CD4-positive, alpha-beta T cell treated with Interleukin-15 for 4 hours (primary cell): ENCODE data around the gene UBE2E1.
"Not testable (repeated sequence)": the region's sequence is repeated elsewhere in the genome, so short reads cannot be mapped to it uniquely, and the experiment has no call there.

ENCODE experiments used
- DNase-seq: peaks from one replicate; pipeline ENCODE4 v3.0.0-alpha.2; 2020; ENCODE audit warnings: low spot score

UBE2E1 gene

GRCh38 chr3:23881993-23882392 is 76.2 kb downstream of the UBE2E1 start:
- DNase-seq: not testable (repeated sequence)

GRCh38 chr3:23882487-23882918 is 76.7 kb downstream of the UBE2E1 start:
- no peak for DNase-seq

- DNase-seq: no peak
Observed at GRCh38 chr3:23884481-23884880, 78.7 kb downstream of the UBE2E1 start.

DNA sequence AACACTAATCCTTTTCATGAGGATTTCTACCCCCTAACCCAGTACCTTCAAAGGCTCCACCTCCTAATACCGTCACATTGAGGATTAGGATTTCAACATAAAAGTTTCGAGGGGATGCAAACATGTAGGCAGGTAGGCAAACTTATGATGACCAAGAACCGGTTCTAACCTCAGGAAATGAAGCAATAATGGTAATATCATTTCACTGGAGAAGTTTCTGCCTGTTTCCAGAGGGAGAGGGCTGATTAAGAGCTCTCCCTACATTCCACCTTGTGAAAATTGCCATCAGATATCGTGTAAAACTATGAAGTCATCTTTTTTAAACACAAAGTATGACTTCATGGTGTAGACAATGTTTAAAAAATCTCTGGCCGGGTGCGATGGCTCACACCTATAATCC is 79.5 kb downstream of the UBE2E1 start:
- DNase-seq: no peak

DNA sequence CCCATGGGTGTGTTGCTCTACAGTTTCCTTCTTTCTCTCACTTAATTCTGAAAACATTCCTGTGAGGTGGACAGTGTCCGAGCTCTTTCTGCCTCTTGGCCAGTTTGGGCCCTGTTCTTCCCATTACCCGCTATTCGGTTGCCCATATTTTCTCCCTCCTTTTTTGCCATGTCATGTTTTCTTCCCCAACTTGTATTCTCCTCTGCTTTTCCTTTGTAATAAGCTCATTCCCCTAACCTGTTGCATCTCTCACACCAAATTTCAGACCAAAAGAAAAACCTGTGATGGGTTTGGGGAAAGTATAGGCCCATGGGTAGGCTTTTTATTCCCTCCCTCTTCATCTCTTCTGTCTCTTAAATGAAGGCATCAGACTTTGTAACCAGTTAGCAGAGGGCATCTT is 80.6 kb downstream of the UBE2E1 start:
- no peak for DNase-seq

GRCh38 chr3:23888617-23889228 is 83.0 kb downstream of the UBE2E1 start:
- DNase-seq: peak; percentile 41

DNA sequence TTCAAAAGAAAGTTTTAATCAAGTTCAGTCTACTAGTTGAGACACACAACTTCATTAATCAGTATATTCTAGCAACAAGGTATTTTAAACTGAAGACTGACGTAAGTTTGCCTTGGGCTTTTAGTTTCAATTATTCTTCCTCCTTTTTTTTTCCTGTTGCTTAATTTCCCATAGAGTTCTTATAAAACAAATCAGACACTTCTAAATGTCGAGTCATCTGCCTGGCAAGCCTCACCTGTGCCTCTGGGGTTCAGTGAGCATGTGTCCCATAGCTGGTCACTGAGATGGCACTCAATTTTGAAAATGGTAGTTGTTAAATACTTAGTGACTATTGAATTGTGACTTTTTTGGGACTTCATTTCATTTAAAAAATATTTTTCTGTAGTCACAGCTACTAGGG is 83.6 kb downstream of the UBE2E1 start:
- DNase-seq: no peak

GRCh38 chr3:23889950-23890349 is 84.2 kb downstream of the UBE2E1 start:
- no peak for DNase-seq

DNA sequence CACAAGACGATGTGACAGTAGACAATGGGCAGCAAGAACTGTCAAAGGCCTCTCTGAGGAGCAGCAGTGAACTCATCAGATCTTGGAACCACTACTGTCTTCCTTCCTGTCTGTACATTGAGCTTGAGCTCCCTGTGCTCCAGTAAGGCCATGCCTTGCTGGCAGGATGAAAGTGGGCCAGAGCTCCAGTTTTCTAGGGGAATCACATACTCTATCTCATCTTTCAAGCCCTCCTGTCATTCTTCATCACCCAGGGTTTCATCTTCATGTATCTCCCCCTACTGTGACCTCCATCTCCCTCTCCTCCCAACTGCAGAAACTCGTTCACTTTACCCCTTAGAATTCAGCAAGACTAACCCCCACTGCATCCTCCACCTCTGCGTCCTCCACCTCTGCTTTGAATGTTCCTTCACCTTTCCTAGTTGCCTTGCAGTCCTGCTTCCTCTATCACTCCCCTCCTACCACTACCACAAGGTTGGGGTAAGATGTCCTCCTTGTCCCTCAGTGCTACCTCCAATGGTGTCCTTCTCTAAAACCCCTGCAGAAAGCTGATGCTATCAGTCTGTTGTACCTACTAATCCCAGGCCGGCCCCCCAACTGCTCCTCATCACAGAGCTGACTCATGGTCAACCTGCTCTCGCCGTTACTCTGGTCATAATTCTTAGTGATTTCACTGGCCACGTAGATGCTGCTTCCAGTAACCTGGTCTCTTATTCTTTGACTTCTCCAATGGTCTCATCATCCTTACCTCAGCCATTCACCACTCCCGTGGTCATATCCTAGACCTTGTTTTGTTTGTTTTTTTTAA is 88.7 kb downstream of the UBE2E1 start:
- DNase-seq: no peak

GRCh38 chr3:23895181-23895580 is 89.4 kb downstream of the UBE2E1 start:
- no peak for DNase-seq

GRCh38 chr3:23900744-23901143 is 95.0 kb downstream of the UBE2E1 start:
- DNase-seq: no peak

DNA sequence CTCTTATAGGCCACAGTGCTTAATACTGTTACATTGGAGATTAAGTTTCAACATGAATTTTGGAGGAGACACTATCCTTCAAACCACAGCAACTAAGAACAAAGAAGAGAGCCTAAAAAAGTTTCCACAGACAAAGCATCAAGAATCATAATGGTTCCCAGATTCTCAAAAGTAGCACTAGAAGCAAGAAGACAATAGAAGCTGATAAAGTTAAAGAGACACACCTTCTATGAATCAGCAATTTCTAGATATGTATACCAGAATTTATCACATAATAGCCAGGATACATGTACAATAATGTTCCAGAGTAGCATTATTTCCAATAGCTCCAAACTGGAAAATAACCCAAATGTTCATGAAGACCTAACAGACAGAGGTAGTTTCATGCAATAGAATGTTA is 98.8 kb downstream of the UBE2E1 start:
- DNase-seq: no peak

- no peak for DNase-seq
Observed at GRCh38 chr3:23909341-23909740, 103.6 kb downstream of the UBE2E1 start.

DNA sequence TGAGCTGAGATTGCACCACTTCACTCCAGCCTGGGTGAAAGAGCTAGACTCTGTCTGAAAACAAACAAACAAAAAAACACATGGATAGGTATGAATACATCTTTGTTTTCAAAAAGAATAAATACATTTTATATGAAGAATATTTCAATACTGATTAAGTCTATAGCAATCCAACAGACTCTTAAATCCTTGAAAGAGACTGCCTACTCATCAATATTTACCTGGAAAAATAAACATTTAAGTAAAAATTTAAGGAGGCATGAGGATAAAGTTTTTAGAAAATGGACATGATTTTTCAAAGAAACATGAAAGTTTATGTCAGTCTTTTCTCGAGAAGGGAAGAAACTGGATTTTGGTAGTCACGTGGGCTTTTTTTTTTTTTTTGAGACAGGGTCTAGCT is 105.6 kb downstream of the UBE2E1 start:
- no peak for DNase-seq

GRCh38 chr3:23912335-23912734 is 106.6 kb downstream of the UBE2E1 start:
- not testable (repeated sequence) for DNase-seq

- no peak for DNase-seq
Observed at GRCh38 chr3:23913182-23913581, 107.4 kb downstream of the UBE2E1 start.

- DNase-seq: no peak
Observed at GRCh38 chr3:23913873-23914743, 108.4 kb downstream of the UBE2E1 start.

DNA sequence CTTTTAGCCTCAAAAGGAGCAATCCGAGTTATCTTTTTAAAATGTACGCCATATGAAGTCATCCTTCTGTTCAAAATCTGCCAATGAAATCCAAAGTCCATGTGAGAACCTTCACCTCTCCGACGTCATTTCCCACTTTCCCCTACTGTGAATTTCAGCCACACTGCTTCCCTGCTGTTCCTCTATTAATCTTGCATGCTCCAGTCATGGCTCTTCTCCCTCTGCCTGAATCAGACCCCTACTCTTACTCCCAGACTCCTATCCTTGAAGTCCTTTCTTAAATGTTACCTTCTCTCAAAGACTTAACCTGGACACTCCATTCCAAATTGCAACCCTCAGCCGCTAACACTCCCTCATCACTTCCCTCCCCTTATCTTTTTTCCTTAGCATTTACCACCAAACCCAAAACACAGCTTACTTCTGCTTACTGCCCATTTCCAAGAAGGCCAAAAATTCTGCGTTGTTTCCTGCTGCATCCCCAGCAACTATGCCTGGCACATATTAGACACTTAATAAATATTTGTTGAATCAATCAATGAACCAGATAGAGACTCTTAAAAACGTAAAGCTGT is 109.9 kb downstream of the UBE2E1 start:
- DNase-seq: no peak

GRCh38 chr3:23916152-23916885 is 110.6 kb downstream of the UBE2E1 start:
- DNase-seq: no peak

- DNase-seq: peak; percentile 97
Observed at GRCh38 chr3:23916886-23917678, 111.3 kb downstream of the UBE2E1 start, which contains the start of the genes NKIRAS1 and RPL15. Gene NKIRAS1 (minus strand): TSS chr3:23916990. CDS start chr3:23910904, 6,086 bp downstream. Gene RPL15 (plus strand): TSS chr3:23917132. CDS start chr3:23917860, 728 bp downstream.
